ENCODE data around the gene RTTN.

The RTTN gene

GRCh38 chr18:69956665-69957620, 248.5 kb downstream of the RTTN start:
- TF ChIP-seq EZH2 (IDR thresholded peaks at IDR 0.05; ENCODE audit: borderline replicate concordance, low read depth, low read length, severe bottlenecking) (no peak), CTCF (IDR thresholded peaks at IDR 0.05; ENCODE audit: borderline replicate concordance, extremely low read depth, low read length, poor library complexity, severe bottlenecking) (no peak)
- ATAC-seq (ENCODE audit: insufficient read depth, low read depth) = no peak

GRCh38 chr18:69956057-69956456, 249.4 kb downstream of the RTTN start:
- no peaks in the 10 kb centered on the region for H4K20me1 ChIP-seq (ENCODE audit: insufficient read depth, low read length)
- no peak overlapping the region for H3K27ac ChIP-seq (ENCODE audit: low read length)
- no peak for DNase-seq
- H3K79me2 ChIP-seq (ENCODE audit: insufficient read depth, low read length) = no peaks in the 10 kb centered on the region
- no peaks in the 10 kb centered on the region for H3K4me1 ChIP-seq (ENCODE audit: insufficient read depth, low read length)
- ATAC-seq (ENCODE audit: insufficient read depth, low read depth) = no peak
- no peaks in the 10 kb centered on the region for H3K9me3 ChIP-seq (ENCODE audit: insufficient read depth, low read length, severe bottlenecking)
- no peak overlapping the region for H3K4me3 ChIP-seq (ENCODE audit: low read depth in 1 of 2, low read length in 2 of 2)
- H3K27me3 ChIP-seq (ENCODE audit: insufficient read depth, low read length, poor library complexity) = no peaks in the 10 kb centered on the region
- H3K4me2 ChIP-seq (ENCODE audit: insufficient read depth, low read length) = no peak overlapping the region
- no peak overlapping the region for H2AFZ ChIP-seq (ENCODE audit: low read depth, low read length)
- H3K36me3 ChIP-seq (ENCODE audit: insufficient read depth, low read length) = no peaks in the 10 kb centered on the region
- TF ChIP-seq CTCF (IDR thresholded peaks at IDR 0.05; ENCODE audit: borderline replicate concordance, extremely low read depth, low read length, poor library complexity, severe bottlenecking) (no peak), EZH2 (IDR thresholded peaks at IDR 0.05; ENCODE audit: borderline replicate concordance, low read depth, low read length, severe bottlenecking) (no peak)
- no peak overlapping the region for H3K9ac ChIP-seq (ENCODE audit: low read depth, low read length)

More at GRCh38 chr18:69956665-69957620, 248.5 kb downstream of the RTTN start:
- Histone ChIP-seq H3K27me3 (ENCODE audit: insufficient read depth, low read length, poor library complexity) (no peaks in the 10 kb centered on the region), H3K79me2 (ENCODE audit: insufficient read depth, low read length) (no peaks in the 10 kb centered on the region), H2AFZ (ENCODE audit: low read depth, low read length) (no peak overlapping the region), H3K36me3 (ENCODE audit: insufficient read depth, low read length) (peaks cover 3% of the 10 kb centered on the region; the same call in 1 of the 2 replicates), H3K9ac (ENCODE audit: low read depth, low read length) (no peak overlapping the region), H3K4me3 (ENCODE audit: low read depth in 1 of 2, low read length in 2 of 2) (no peak overlapping the region), H3K9me3 (ENCODE audit: insufficient read depth, low read length, severe bottlenecking) (no peaks in the 10 kb centered on the region), H4K20me1 (ENCODE audit: insufficient read depth, low read length) (no peaks in the 10 kb centered on the region), H3K27ac (ENCODE audit: low read length) (no peak overlapping the region), H3K4me2 (ENCODE audit: insufficient read depth, low read length) (no peak overlapping the region), H3K4me1 (ENCODE audit: insufficient read depth, low read length) (no peaks in the 10 kb centered on the region)
- DNase-seq = no peak

- DNase-seq (no peak), ATAC-seq (ENCODE audit: insufficient read depth, low read depth) (no peak)
- no peaks in the 10 kb centered on the region for H3K4me1 ChIP-seq (ENCODE audit: insufficient read depth, low read length)
- no peaks in the 10 kb centered on the region for H4K20me1 ChIP-seq (ENCODE audit: insufficient read depth, low read length)
- no peak overlapping the region for H3K27ac ChIP-seq (ENCODE audit: low read length)
- TF ChIP-seq EZH2 (IDR thresholded peaks at IDR 0.05; ENCODE audit: borderline replicate concordance, low read depth, low read length, severe bottlenecking) (no peak), CTCF (IDR thresholded peaks at IDR 0.05; ENCODE audit: borderline replicate concordance, extremely low read depth, low read length, poor library complexity, severe bottlenecking) (no peak)
- H3K4me2 ChIP-seq (ENCODE audit: insufficient read depth, low read length) = no peak overlapping the region
- no peaks in the 10 kb centered on the region for H3K9me3 ChIP-seq (ENCODE audit: insufficient read depth, low read length, severe bottlenecking)
- no peaks in the 10 kb centered on the region for H3K36me3 ChIP-seq (ENCODE audit: insufficient read depth, low read length)
- no peaks in the 10 kb centered on the region for H3K79me2 ChIP-seq (ENCODE audit: insufficient read depth, low read length)
- H3K9ac ChIP-seq (ENCODE audit: low read depth, low read length) = no peak overlapping the region
- no peak overlapping the region for H2AFZ ChIP-seq (ENCODE audit: low read depth, low read length)
- no peaks in the 10 kb centered on the region for H3K27me3 ChIP-seq (ENCODE audit: insufficient read depth, low read length, poor library complexity)
- no peak overlapping the region for H3K4me3 ChIP-seq (ENCODE audit: low read depth in 1 of 2, low read length in 2 of 2)
Observed at GRCh38 chr18:69954719-69955480, 250.6 kb downstream of the RTTN start.
